Keratinocyte (primary cell): ENCODE measurements around the gene ZKSCAN1. TPM values are rescaled to one million over a fixed set of nuclear protein-coding genes. Genes with fewer than 3 reads are reported as not detected.

Experiments used
- DNase-seq: peaks from one replicate; pipeline ENCODE4 v3.0.0-alpha.2; 2011; ENCODE audit warnings: low read depth, missing footprints, low spot score
- FAIRE-seq: peaks from 2 replicates; lab custom pipeline; 2011; peaks lifted over from hg19 to GRCh38; lab: Jason Lieb, UNC
- H2AFZ ChIP-seq: 2 replicates; pipeline ENCODE4 v1.6.0; 2012; ENCODE audit warnings: low read length, control low read depth, inconsistent platforms; ENCODE audit not compliant: control insufficient read depth
- H3K27ac ChIP-seq: 2 replicates; pipeline ENCODE4 v1.5.1; 2011; ENCODE audit warnings: low read length; ENCODE audit not compliant: control insufficient read depth, insufficient read depth
- H3K27me3 ChIP-seq: 3 replicates; pipeline ENCODE4 v1.6.0; 2011; ENCODE audit warnings: low read length; ENCODE audit not compliant: control insufficient read depth, insufficient read depth; ENCODE audit errors: extremely low read depth
- H3K36me3 ChIP-seq, 2 experiments: 2 replicates in 1 of 2; 3 replicates in 1 of 2; pipeline ENCODE4 v1.5.1; 2011; ENCODE audit warnings: low read length in 2 of 2, mild to moderate bottlenecking in 1 of 2; ENCODE audit not compliant: control insufficient read depth in 2 of 2, insufficient read depth in 2 of 2; ENCODE audit errors: extremely low read depth in 1 of 2
- H3K4me1 ChIP-seq: 3 replicates; pipeline ENCODE4 v1.5.1; 2011; ENCODE audit warnings: low read length; ENCODE audit not compliant: control insufficient read depth, insufficient read depth; ENCODE audit errors: extremely low read depth
- H3K4me2 ChIP-seq: 3 replicates; pipeline ENCODE4 v1.6.0; 2011; ENCODE audit warnings: low read depth, low read length; ENCODE audit not compliant: control insufficient read depth, insufficient read depth; ENCODE audit errors: extremely low read depth
- H3K4me3 ChIP-seq, 3 experiments: fragments of 200-600 bp in 1 of 3; sonication (generic) in 1 of 3; 2 replicates in 2 of 3; 3 replicates in 1 of 3; pipeline ENCODE4 v1.5.1; 2011 to 2016; ENCODE audit warnings: low read length in 3 of 3, mild to moderate bottlenecking in 3 of 3, control low read depth in 2 of 3, inconsistent platforms in 1 of 3, low read depth in 1 of 3, mixed read lengths in 1 of 3, mixed run types in 1 of 3, moderate library complexity in 1 of 3; ENCODE audit not compliant: control insufficient read depth in 2 of 3, insufficient read depth in 2 of 3; ENCODE audit errors: extremely low read depth in 1 of 3
- H3K79me2 ChIP-seq: 2 replicates; pipeline ENCODE4 v1.6.0; 2012; ENCODE audit warnings: low read length; ENCODE audit not compliant: control insufficient read depth, insufficient read depth
- H3K9ac ChIP-seq: 3 replicates; pipeline ENCODE4 v1.6.0; 2011; ENCODE audit warnings: low read length; ENCODE audit not compliant: control insufficient read depth, insufficient read depth; ENCODE audit errors: extremely low read depth
- H3K9me1 ChIP-seq: 3 replicates; pipeline ENCODE4 v1.6.0; 2011; ENCODE audit warnings: low read length; ENCODE audit not compliant: control insufficient read depth, insufficient read depth; ENCODE audit errors: extremely low read depth
- H3K9me3 ChIP-seq: 2 replicates; pipeline ENCODE4 v1.5.1; 2012; ENCODE audit warnings: low read depth, low read length; ENCODE audit not compliant: control insufficient read depth
- H4K20me1 ChIP-seq: 3 replicates; pipeline ENCODE4 v1.6.0; 2011; ENCODE audit warnings: low read length; ENCODE audit not compliant: control insufficient read depth, insufficient read depth; ENCODE audit errors: extremely low read depth
- EZH2 ChIP-seq: IDR thresholded peaks from one replicate; pipeline ENCODE4 v1.6.1; 2012; ENCODE audit warnings: inconsistent platforms, mild to moderate bottlenecking, low read length, moderate library complexity
- dilution Hi-C: fragments of 300-500 bp; cut with MboI; formaldehyde crosslinking; loops from one replicate; pipeline ENCODE4 v1.7.0; 2020; ENCODE audit warnings: low sequenced_read_pairs; ENCODE audit not compliant: extremely low pct_ligation_motif_present
- polyA plus RNA-seq, 5 experiments: library from polyadenylated mRNA; depleted of rRNA in 3 of 5; stranded (reverse) in 3 of 5; stranded (forward) in 1 of 5; unstranded in 1 of 5; fragments of >200 nt; gene quantifications; 1 replicate in 1 of 5; 2 replicates in 3 of 5; 3 replicates in 1 of 5; pipeline versions ENCODE4 v1.2.1 to v1.2.3, GENCODE V29; 2011 to 2012; ENCODE audit warnings: missing spikeins in 2 of 5, low read depth in 1 of 5, low replicate concordance in 1 of 5
- TF ChIP-seq, protein P1 (sequence below), 3 experiments: IDR thresholded peaks in 1 of 3; conservative IDR thresholded peaks in 1 of 3; optimal IDR thresholded peaks in 1 of 3; 2 replicates in 2 of 3; 3 replicates in 1 of 3; pipeline versions ENCODE3 to v1.5.1; 2011; ENCODE audit warnings: low read length in 3 of 3, mild to moderate bottlenecking in 3 of 3, moderate library complexity in 2 of 3, control low read depth in 1 of 3, inconsistent platforms in 1 of 3; ENCODE audit not compliant: insufficient read depth in 2 of 3; ENCODE audit errors: extremely low read depth in 1 of 3

Gene ZKSCAN1
- polyA plus RNA-seq, 1 donor (not counting 4 experiments of a cell fraction or from before 2014, with no cell fraction given) = 24.7 TPM

DNA sequence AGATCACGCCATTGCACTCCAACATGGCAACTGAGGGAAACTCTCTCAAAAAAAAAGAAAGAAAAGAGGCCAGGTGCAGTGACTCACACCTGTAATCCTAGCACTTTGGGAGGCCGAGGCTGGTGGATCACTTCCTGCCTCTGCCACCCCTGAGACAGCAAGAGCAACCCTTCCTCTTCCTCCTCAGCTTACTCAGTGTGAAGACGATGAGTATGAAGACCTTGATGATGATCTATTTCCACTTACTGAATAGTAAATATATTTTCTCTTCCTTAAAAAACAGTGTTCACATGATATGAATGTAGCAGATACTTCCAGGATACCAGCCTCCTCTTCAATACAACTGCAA, 2.1 kb upstream of the ZKSCAN1 start:
- Histone ChIP-seq H3K9me1 (no peaks in the 10 kb centered on the region), H3K4me1 (peaks cover 32% of the 10 kb centered on the region), H4K20me1 (no peaks in the 10 kb centered on the region), H3K4me2 (peak overlapping the region; percentile 9), H3K9ac (no peak overlapping the region), H3K79me2 (peaks cover 29% of the 10 kb centered on the region), H3K27me3 (no peaks in the 10 kb centered on the region), H3K4me3 (no peak overlapping the region), H3K9me3 (no peaks in the 10 kb centered on the region), H3K36me3 (no peaks in the 10 kb centered on the region), H3K27ac (peak overlapping the region; percentile 31), H2AFZ (peak overlapping the region; percentile 61)
- no peak for TF ChIP-seq EZH2
- TF ChIP-seq, protein P1, sequence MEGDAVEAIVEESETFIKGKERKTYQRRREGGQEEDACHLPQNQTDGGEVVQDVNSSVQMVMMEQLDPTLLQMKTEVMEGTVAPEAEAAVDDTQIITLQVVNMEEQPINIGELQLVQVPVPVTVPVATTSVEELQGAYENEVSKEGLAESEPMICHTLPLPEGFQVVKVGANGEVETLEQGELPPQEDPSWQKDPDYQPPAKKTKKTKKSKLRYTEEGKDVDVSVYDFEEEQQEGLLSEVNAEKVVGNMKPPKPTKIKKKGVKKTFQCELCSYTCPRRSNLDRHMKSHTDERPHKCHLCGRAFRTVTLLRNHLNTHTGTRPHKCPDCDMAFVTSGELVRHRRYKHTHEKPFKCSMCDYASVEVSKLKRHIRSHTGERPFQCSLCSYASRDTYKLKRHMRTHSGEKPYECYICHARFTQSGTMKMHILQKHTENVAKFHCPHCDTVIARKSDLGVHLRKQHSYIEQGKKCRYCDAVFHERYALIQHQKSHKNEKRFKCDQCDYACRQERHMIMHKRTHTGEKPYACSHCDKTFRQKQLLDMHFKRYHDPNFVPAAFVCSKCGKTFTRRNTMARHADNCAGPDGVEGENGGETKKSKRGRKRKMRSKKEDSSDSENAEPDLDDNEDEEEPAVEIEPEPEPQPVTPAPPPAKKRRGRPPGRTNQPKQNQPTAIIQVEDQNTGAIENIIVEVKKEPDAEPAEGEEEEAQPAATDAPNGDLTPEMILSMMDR (optimal IDR thresholded peaks at IDR 0.05 in 1 of 3, IDR thresholded peaks at IDR 0.05 in 1 of 3, conservative IDR thresholded peaks at IDR 0.05 in 1 of 3; ENCODE audit: extremely low read depth in 1 of 3, insufficient read depth in 2 of 3, low read length in 3 of 3) = no peak
- DNase-seq (no peak), FAIRE-seq (peak; percentile 61)
- dilution Hi-C loops = no loop called here

DNA sequence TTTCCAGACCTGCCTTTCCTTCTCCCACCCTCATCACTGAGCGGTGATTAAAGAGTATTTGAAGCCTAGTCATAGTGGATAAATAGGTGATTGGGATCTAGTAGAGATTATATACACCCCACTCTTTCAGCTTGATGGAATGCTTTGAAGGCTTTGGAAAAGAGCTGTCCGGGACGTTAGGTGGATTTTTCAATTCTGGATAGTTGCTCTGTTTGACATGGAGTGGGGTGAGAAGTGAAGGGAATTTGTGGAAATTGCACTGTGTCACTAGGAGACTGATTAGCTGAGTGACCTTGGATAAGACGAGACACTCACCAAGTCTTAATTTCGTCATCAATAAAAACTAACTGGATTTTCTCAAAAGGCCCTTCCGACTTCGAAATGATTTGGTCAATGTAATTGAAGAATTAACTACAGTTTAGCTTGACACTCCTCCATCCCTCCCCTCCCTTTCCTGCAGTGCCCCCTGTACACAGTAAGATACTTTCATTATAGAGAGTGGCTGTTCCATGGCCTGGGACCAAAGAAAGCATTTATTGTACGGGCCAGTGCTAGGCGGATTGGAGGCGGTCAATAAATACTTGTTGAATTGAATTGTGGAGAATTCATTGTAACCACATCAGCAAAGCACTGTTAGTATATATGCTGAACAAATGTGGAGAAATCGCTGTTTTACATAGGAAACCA, 962 bp downstream of the ZKSCAN1 start:
- peak overlapping the region; percentile 97 for H3K9ac ChIP-seq
- H4K20me1 ChIP-seq = no peaks in the 10 kb centered on the region
- H3K9me3 ChIP-seq = no peaks in the 10 kb centered on the region
- TF ChIP-seq, protein P1 (optimal IDR thresholded peaks at IDR 0.05 in 1 of 3, IDR thresholded peaks at IDR 0.05 in 1 of 3, conservative IDR thresholded peaks at IDR 0.05 in 1 of 3; ENCODE audit: extremely low read depth in 1 of 3, insufficient read depth in 2 of 3, low read length in 3 of 3) = no peak
- no peak for TF ChIP-seq EZH2
- peaks cover 32% of the 10 kb centered on the region for H3K4me1 ChIP-seq
- H3K27ac ChIP-seq = peak overlapping the region; percentile 91
- H3K4me2 ChIP-seq = peak overlapping the region; percentile 82
- no peaks in the 10 kb centered on the region for H3K27me3 ChIP-seq
- H3K79me2 ChIP-seq = peaks cover 56% of the 10 kb centered on the region
- peak overlapping the region; percentile 87 to 100 (median 97) for H3K4me3 ChIP-seq
- peak; percentile 13 for FAIRE-seq
- dilution Hi-C loops = no loop called here
- no peaks in the 10 kb centered on the region for H3K9me1 ChIP-seq
- H3K36me3 ChIP-seq = peaks cover 6 to 7% of the 10 kb centered on the region in 2 experiments
- no peak for DNase-seq
- no peak overlapping the region for H2AFZ ChIP-seq
